Activated CD8-positive, alpha-beta T cell treated with anti-CD3 and anti-CD28 coated beads for 36 hours (primary cell): ENCODE measurements around the gene RPAIN. TPM values are rescaled to one million over a fixed set of nuclear protein-coding genes. Genes with fewer than 3 reads are reported as not detected.
"Not testable (repeated sequence)": the region's sequence is repeated elsewhere in the genome, so short reads cannot be mapped to it uniquely, and the experiment has no call there.

Experiments
- ATAC-seq: fragments of 200-7000 bp; cut with Tn5 transposase; one replicate; pipeline ENCODE4 v1.10.0; 2021; ENCODE audit warnings: mild to moderate bottlenecking, moderate library complexity
- CTCF ChIA-PET: fragments of 350-600 bp; sonication (Branson Sonifier 250); formaldehyde crosslinking; loops from one replicate; lab custom pipeline; 2021; ENCODE audit warnings: antibody characterized with exemption; lab: Charles Lee
- POLR2A ChIA-PET: fragments of 350-600 bp; sonication (Branson Sonifier 250); formaldehyde crosslinking; loops from one replicate; lab custom pipeline; 2021; ENCODE audit warnings: antibody characterized with exemption; lab: Charles Lee
- DNase-seq: peaks from one replicate; pipeline ENCODE4 v3.0.0-alpha.2; 2020
- H3K27ac Mint-ChIP-seq: one replicate; pipeline ENCODE4 v1.8.0; 2021; ENCODE audit warnings: mild to moderate bottlenecking, mixed read lengths
- H3K27me3 Mint-ChIP-seq: one replicate; pipeline ENCODE4 v1.8.0; 2021; ENCODE audit warnings: mixed read lengths
- H3K36me3 Mint-ChIP-seq: one replicate; pipeline ENCODE4 v1.8.0; 2021; ENCODE audit warnings: low read depth, mixed read lengths
- H3K4me1 Mint-ChIP-seq: one replicate; pipeline ENCODE4 v1.8.0; 2021; ENCODE audit warnings: low read depth, mixed read lengths
- H3K4me3 Mint-ChIP-seq: one replicate; pipeline ENCODE4 v1.8.0; 2021; ENCODE audit warnings: mild to moderate bottlenecking, moderate library complexity, mixed read lengths
- H3K9me3 Mint-ChIP-seq: one replicate; pipeline ENCODE4 v1.8.0; 2021; ENCODE audit warnings: mixed read lengths
- intact Hi-C: fragments of 100-400 bp; cut with micrococcal nuclease; formaldehyde crosslinking; loops from one replicate; pipeline ENCODE4 v1.10.0; 2022
- total RNA-seq, 2 experiments: library from RNA; stranded (reverse); gene quantifications; one replicate each; pipeline ENCODE4 v1.2.3, GENCODE V29; 2021
- TF ChIP-seq, protein P1 (sequence below): fragments of 200-600 bp; IDR thresholded peaks from one replicate; pipeline ENCODE4 v1.8.0; 2022; ENCODE audit warnings: antibody characterized with exemption, mild to moderate bottlenecking

RPAIN gene
- total RNA-seq, 2 experiments from 2014 or later: 56.9 to 61.4 TPM

DNA sequence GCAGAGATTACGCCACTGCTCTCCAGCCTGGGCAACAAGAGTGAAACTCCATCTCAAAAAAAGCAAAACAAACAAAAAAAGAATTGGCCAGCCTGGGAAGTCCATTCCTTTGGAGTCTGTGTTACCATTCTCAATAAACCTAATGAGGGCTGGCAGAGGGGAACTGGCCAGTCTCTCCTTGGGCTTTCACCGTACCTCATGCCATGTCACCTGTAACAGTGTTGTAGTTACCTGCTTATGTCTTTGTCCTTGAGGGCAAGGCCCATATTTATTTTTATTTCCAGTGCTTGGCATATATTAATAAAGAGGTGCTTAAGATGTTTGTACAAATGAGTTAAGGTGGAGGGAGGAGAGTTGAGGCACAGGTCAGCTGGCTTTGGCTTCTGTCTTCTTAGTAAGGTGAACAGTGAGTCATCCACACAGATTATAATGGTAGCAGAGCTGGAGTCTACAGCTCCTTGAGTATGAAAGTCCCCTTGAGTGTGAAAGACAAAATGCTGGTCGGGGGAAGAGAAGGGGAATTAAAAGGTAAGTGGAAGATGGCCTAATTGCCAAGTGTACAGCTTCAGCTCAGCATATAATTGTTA, 10.5 kb downstream of the RPAIN start:
- no peaks in the 10 kb centered on the region for H3K9me3 Mint-ChIP-seq
- peak; percentile 45 for ATAC-seq
- POLR2A ChIA-PET: interaction anchor here (0.6 to 1.2 kb wide), 6 partner anchors 9 to 251 kb away, joined by 3 to 4 read pairs (median 3); partner anchors contain the start of genes C1QBP and NUP88
- TF ChIP-seq, protein P1, sequence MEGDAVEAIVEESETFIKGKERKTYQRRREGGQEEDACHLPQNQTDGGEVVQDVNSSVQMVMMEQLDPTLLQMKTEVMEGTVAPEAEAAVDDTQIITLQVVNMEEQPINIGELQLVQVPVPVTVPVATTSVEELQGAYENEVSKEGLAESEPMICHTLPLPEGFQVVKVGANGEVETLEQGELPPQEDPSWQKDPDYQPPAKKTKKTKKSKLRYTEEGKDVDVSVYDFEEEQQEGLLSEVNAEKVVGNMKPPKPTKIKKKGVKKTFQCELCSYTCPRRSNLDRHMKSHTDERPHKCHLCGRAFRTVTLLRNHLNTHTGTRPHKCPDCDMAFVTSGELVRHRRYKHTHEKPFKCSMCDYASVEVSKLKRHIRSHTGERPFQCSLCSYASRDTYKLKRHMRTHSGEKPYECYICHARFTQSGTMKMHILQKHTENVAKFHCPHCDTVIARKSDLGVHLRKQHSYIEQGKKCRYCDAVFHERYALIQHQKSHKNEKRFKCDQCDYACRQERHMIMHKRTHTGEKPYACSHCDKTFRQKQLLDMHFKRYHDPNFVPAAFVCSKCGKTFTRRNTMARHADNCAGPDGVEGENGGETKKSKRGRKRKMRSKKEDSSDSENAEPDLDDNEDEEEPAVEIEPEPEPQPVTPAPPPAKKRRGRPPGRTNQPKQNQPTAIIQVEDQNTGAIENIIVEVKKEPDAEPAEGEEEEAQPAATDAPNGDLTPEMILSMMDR: no peak
- H3K27ac Mint-ChIP-seq: peak overlapping the region; percentile 75
- H3K36me3 Mint-ChIP-seq: peaks cover 57% of the 10 kb centered on the region
- intact Hi-C loops: no loop called here
- H3K27me3 Mint-ChIP-seq: no peaks in the 10 kb centered on the region
- no peak for DNase-seq
- no peak overlapping the region for H3K4me3 Mint-ChIP-seq
- H3K4me1 Mint-ChIP-seq: peaks cover 18% of the 10 kb centered on the region
- CTCF ChIA-PET: interaction anchor here (7.7 kb wide), 1 partner anchor 8 kb away, joined by 68 read pairs; the partner anchor contains the start of gene C1QBP

DNA sequence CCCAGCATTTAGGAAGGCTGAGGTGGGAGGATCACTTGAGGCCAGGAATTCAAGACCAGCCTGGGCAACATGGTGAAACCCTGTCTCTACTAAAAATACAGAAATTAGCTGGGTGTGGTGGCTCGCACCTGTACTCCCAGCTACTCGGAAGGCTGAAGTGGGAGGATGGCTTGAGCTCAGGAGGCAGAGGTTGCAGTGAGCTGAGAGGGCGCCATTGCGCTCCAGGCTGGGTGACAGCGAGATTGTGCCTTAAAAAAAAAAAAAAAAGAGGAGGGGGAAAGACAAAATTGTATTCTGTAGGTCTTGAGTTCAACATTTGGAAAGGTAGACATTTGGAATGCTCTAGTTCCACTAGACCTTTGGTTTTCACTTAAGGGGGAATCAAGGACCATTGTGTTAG, 11.3 kb downstream of the RPAIN start:
- DNase-seq, H3K4me3 Mint-ChIP-seq, H3K9me3 Mint-ChIP-seq, H3K27me3 Mint-ChIP-seq, ATAC-seq, intact Hi-C loops: not testable (repeated sequence)
- peaks cover 57% of the 10 kb centered on the region for H3K36me3 Mint-ChIP-seq
- peaks cover 20% of the 10 kb centered on the region for H3K4me1 Mint-ChIP-seq
- H3K27ac Mint-ChIP-seq: peak overlapping the region; percentile 75
- CTCF ChIA-PET: interaction anchor here (7.7 kb wide), 1 partner anchor 8 kb away, joined by 68 read pairs; the partner anchor contains the start of gene C1QBP
- POLR2A ChIA-PET: interaction anchor here (0.8 to 1.2 kb wide), 4 partner anchors 8 to 14 kb away, joined by 3 to 4 read pairs (median 3); partner anchors contain the start of genes C1QBP and NUP88

DNA sequence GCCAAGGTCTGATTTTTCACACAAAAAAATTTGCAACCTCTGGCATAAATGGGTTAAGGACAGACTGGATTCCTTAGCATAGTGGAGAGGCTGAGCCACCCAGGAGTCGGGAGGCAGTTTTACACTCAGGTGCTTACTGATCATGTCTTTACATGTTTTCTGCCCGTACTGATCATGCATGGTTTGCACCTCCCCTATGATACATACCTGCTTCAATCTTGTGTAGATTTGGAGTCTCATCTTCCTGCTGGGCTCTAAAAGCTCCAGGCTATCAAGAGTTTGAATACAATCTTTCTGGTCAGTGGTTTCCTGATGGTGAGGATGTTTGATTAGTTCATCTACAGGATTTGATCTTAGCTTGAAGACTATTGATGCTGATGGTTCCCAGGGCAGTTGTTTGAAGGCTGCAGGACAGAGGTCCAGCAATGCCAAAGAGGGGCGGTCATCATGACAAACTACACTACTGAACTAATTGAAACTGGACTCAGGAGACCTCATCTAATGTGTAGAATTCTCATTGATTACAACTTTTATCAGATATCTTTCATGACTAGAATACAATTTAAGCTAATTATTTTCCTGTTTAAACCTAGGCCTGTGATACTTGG, 12.1 kb downstream of the RPAIN start:
- no peak for ATAC-seq
- TF ChIP-seq, protein P1: no peak
- no peaks in the 10 kb centered on the region for H3K27me3 Mint-ChIP-seq
- no peak overlapping the region for H3K4me3 Mint-ChIP-seq
- ChIA-PET CTCF (interaction anchor here (0.7 to 1.4 kb wide), 2 partner anchors 9 kb away, joined by 3 to 6 read pairs; no protein-coding TSS in a partner anchor), POLR2A (interaction anchor here (1.1 to 2.2 kb wide), 5 partner anchors 9 to 55 kb away, joined by 3 to 7 read pairs (median 5); partner anchors contain the start of genes NUP88 and RPAIN)
- peaks cover 64% of the 10 kb centered on the region for H3K36me3 Mint-ChIP-seq
- peak overlapping the region; percentile 75 for H3K27ac Mint-ChIP-seq
- DNase-seq: no peak
- peaks cover 26% of the 10 kb centered on the region for H3K4me1 Mint-ChIP-seq
- intact Hi-C loops: no loop called here
- H3K9me3 Mint-ChIP-seq: no peaks in the 10 kb centered on the region

DNA sequence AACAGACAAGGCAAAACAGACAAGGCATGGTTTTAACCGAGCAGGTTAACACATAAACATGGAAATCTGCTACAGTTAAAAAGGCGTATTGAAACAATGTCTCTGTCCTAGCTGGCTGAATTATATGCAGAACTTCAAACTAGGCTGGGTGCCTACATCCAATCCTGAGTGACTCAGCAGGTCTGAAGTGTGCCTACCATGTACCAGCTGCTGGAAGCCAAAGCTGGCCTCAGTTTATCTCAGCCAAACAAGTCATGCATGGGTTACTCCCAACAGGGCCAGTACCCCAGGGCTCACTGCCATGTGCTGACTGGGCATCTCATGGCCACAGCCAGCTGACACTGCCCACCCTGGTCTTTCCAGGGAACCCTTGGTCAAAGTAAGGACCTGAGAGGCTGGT, 15.0 kb downstream of the RPAIN start:
- Mint-ChIP-seq H3K4me1 (peaks cover 38% of the 10 kb centered on the region), H3K36me3 (peaks cover 71% of the 10 kb centered on the region), H3K27me3 (no peaks in the 10 kb centered on the region), H3K9me3 (no peaks in the 10 kb centered on the region), H3K27ac (peak overlapping the region; percentile 69), H3K4me3 (peak overlapping the region; percentile 26)
- TF ChIP-seq, protein P1: no peak
- POLR2A ChIA-PET: interaction anchor here (0.8 to 1.3 kb wide), 4 partner anchors 10 to 29 kb away, joined by 3 to 7 read pairs (median 3); no protein-coding TSS in a partner anchor
- CTCF ChIA-PET: no interaction called here
- DNase-seq (no peak), ATAC-seq (no peak)
- intact Hi-C loops: no loop called here

DNA sequence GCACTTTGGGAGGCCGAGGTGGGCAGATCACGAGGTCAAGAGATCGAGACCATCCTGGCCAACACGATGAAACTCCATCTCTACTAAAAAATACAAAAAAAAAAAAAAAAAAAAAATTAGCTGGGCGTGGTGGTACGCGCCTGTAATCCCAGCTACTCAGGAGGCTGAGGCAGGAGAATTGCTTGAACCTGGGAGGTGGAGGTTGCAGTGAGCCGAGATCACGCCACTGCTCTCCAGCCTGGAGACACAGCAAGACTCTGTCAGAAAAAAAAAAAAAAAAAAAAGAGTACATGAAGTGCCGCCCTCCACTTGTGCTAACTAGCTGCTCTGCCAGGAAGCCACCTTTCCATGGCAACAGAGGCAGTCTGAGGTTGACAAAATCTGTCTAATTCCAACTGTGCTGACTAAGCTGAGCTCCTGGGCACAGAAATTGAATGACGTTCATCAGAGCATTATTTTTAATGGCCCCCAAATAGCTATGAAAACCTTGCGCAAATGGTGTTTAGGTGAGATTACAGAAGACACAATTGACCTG, 15.9 kb downstream of the RPAIN start:
- H3K27me3 Mint-ChIP-seq, ATAC-seq, DNase-seq, H3K9me3 Mint-ChIP-seq, intact Hi-C loops: not testable (repeated sequence)
- POLR2A ChIA-PET: interaction anchor here (1.3 to 2.2 kb wide), 2 partner anchors 17 to 24 kb away, joined by 3 to 15 read pairs; partner anchors contain the start of genes NUP88 and RPAIN
- CTCF ChIA-PET: interaction anchor here (1.1 to 6.4 kb wide), 2 partner anchors 8 to 10 kb away, joined by 3 to 68 read pairs; no protein-coding TSS in a partner anchor
- Mint-ChIP-seq H3K36me3 (peaks cover 66% of the 10 kb centered on the region), H3K4me1 (peaks cover 38% of the 10 kb centered on the region), H3K4me3 (peak overlapping the region; percentile 81), H3K27ac (peak overlapping the region; percentile 84)
